Activated CD4-positive, CD25-positive, alpha-beta regulatory T cell treated with anti-CD3 and anti-CD28 coated beads, Interleukin-2, amount 50 U/mL, for 16 hours (primary cell): Measurements from ENCODE around the gene SYNE2.
"Not testable (repeated sequence)": the region's sequence is repeated elsewhere in the genome, so short reads cannot be mapped to it uniquely, and the experiment has no call there.

ENCODE experiments used
- DNase-seq: peaks from one replicate; pipeline ENCODE4 v3.0.0-alpha.2; 2020; ENCODE audit warnings: low read depth, low spot score

The SYNE2 gene

DNA sequence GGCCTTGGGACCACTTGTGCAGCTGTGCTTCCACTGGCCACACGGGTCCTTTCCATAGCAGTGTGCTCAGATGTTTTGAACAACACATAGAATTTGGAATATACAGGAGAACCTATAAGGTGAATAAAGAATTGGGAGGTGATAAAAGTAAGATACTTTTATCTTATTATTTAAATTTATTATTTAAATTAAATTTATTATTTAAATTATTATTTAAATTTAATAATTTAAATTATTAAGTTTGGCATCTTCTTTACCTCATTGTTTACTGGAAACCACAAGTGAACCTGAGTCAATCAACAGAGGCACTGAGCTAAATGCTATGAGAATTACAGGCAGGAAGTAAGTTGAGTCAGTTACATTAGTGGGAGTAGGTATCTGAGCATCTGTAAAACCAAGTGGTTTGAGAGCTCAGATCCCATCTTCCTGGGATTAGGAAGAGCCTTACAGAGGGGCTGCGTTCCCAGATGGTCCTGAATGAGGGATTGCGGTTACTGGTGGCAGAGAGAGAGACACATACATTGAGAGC lies 338.2 kb downstream of the SYNE2 start:
- no peak for DNase-seq

DNA sequence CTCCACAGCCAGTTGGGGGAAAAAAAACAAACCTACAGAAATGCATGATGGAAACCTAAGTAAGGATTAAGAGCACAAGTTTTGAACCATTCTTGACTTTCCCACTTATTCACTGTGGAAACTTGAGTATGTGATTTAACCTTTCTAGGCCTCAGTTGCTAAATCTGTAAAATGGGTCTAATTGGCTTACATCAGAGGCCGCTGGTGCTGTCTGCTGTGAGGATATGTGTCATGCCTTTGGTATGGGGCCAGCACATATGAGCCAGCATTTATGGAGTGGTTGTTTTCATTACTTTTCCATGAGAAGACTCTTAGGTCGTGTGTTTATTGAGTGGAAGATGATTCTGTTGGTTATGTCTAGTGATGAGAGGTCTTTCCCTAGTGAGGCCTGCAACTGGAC lies 339.0 kb downstream of the SYNE2 start:
- no peak for DNase-seq

DNA sequence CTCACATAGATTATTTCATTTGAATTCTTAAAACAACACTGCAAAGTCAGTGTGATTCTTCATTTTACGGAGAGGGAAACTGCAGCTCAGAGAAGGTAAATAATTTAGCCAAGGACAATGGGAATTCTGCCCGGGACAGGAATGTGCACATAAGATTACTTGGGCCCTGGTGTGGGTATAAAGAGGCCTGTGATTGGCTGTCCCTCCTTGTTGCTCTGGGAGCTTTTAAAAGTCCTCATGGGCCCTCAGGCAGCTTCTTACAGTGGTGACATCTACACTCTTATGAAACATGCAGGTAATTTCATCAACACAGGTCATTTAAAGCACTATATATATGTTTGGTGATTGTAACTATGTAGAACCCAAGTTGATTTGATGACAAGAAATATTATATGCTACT lies 341.0 kb downstream of the SYNE2 start:
- DNase-seq: no peak

DNA sequence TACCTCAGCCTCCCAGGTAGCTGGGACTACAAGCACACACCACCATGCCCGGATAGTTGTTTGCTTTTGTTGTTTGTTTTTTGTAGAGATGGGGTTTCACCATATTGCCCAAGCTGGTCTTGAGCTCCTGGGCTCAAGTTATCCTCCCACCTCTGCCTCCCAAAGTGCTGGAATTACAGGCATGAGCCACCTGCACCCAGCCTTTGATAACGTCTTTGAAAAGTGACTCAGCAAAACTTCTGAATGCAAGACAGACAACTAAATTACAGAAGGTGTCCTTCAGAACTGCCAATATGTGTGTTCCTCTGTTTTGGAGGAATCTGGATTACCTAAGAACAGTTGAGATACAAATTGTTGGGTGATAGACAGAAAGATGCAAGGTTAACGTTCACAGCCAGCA lies 341.6 kb downstream of the SYNE2 start:
- DNase-seq: no peak

DNA sequence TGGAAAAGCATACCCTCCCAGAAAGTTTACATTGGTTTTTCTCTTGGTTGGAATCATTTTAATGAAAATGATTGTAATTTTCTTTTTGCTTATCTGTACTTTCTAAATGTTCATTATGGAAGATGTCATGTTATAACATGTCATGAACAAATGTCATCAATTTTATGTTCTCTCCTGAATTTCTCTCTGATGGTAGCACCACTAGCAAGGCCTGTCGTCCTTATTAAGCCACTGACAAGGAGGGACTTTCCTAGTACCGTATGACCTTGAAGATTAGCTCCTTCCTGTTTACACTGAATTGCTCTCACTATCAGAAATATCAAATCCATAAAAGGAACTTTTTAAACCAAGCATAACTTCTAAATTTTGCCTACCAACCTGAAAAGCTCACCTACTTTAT lies 342.4 kb downstream of the SYNE2 start:
- no peak for DNase-seq

DNA sequence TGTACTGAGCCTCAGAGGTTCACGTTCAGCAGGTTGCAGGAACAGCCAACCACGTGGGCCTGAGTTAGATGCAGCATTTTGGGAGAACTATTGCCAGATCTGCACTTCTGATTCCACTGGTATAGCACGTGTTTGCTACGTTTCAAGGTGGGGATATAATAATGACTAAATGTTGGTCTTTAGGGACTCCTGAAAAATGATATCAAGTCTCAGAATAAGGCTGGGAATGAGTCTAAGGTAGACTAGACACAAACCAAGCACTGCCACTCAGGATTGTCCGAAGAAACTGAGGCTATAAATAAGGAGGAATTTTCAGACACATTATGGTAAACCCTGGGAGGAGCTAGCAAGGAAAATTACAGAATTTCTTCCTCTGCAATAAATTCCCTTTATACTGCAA lies 343.3 kb downstream of the SYNE2 start:
- no peak for DNase-seq

DNA sequence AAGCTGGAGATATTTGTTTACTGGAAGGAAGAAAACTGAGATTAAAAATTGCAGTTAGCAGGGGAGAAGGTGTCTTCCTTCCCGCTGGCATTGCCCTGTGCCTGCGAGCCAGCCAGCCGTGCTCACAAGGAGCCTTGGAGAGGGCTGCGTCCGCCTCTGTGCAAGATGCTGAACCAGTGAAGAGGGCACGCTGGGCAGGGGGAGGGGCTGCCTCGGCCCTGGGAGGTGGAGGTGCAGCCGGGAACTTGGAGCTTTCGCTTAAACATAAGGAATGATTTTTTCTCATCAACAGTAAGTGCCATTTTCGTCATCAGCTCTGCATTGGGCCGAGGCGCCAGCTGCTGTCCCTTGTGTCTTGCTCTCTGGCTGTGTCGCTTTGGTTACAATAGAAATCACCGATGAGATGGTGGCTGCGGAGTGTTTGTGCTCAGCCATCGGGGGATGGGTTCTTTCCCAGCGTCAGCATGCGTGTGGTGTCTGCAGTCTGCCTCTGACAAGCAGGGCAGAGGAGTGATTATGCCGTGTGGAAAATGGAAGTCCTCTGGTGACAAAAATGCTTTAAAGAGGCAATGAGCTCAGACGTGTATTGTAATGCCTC lies 344.1 kb downstream of the SYNE2 start:
- no peak for DNase-seq

DNA sequence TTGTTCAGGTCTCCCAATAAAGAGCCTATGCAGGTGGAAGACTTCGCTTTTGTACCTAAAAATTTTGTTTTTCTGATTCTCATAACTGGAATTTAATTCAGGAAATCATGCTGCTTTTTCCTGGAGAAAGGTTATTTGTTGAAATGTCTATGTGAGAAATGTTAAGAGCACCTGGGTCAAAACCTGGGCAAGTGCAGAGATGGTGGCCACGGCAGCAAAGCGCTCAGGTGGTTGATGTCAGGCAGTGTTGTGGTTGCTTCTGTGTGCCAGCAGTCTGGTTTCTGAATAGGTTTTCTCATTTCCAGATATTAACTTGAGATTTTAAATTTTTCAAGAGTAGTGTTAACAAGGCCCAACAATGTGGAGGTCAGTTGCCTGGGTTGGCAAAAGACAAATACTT lies 345.2 kb downstream of the SYNE2 start:
- DNase-seq: no peak

DNA sequence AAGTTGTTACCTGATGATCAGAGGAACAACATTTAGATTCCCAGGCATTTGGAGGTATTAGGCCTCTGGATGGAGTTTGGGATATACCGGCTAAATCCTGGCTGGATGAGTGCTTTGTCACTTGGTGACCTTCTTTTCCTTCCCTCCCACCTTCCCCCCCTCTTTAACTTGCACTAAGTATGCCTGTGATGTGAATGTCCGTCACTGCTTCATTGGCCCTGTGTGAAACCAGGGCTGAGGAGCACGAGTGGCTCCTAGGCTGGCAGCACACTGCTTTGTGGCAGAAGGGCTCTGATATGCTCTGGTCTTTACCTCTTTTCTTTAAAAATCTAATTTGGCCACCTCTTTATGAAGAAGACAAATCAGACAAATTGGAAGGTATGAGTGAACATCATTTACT lies 345.7 kb downstream of the SYNE2 start:
- DNase-seq: no peak

DNA sequence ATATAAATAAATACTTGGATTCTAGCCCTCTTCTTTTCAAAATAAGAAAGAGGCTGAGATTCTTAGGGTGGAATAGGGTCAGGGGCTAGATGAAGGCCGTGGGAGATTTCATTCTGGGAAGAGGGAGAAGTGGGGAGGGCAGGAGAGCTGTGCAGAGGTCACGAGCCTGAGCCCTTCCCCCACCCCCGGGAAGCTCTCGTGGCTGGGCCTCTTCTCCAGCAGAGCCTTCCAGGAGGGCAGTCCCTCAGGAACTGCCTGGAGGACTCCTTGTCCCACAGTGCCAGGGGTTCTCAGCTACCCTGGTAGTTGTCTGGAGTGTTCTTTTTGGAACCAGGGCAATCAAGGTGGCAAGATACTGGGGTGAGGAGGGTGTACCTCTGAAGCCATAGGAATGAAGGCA lies 347.4 kb downstream of the SYNE2 start:
- no peak for DNase-seq

DNA sequence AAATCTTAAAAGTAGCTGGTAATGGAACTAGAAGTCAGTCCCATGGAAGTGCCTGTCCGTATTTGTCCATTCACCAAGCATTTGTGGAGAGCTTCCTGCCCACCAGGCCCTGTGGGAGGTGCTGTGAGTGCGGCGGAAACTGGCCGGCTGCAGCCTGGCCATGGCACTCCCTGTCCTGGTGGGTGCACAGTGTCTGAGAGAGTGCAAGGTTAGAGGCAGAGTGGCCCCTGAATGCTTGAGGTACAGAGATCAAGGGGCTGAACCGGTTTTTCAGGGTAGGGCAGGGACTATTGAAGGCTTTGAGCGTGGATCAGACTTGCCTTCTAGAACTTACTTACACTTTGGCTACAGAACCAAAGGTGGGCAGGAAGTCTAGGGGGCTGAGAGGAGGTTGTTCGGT lies 348.5 kb downstream of the SYNE2 start:
- no peak for DNase-seq

DNA sequence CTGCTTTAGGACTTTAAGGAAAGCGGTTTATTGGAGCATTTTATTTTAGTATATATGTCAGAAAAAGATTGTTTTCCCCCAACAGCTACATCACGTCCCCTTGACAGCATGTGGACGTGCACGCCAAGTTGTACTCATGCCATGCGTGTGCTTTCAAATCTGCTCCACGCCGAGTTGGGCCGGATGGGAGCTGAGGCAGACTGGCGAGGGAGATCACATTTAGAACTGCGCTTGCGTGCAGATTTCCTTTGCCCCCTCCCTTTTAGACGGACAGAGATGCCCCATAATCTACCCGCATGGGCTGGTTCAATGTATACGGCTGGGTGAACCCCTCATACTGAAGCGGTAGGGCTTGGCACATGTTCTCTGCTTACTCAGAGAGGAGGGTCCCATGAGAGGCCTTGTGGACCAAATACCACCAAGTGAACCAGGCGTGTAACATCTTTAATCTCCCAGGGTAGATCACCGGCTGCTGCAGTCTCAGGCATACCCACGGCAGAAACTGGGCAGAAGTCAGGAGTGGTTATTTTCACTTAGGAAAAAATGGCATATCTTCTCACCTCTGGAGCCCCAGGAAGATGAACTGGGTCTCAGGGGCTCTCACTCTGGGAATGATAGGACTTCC lies 349.2 kb downstream of the SYNE2 start:
- no peak for DNase-seq

DNA sequence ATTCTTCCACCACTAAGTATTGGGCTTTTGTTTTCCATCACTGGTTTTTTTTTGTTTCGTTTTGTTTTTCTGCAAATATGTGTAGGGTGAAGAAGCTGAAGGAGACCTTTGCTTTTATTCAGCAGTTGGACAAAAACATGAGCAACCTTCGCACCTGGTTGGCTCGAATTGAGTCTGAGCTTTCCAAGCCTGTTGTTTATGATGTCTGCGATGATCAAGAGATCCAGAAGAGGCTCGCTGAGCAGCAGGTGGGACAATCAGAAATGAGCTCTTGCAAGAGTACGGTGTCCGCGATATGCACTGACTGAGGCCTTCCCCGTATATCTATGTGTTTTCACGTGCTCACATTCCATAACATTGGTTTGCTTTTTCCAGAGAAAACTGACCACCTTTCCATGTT lies 349.9 kb downstream of the SYNE2 start:
- no peak for DNase-seq

DNA sequence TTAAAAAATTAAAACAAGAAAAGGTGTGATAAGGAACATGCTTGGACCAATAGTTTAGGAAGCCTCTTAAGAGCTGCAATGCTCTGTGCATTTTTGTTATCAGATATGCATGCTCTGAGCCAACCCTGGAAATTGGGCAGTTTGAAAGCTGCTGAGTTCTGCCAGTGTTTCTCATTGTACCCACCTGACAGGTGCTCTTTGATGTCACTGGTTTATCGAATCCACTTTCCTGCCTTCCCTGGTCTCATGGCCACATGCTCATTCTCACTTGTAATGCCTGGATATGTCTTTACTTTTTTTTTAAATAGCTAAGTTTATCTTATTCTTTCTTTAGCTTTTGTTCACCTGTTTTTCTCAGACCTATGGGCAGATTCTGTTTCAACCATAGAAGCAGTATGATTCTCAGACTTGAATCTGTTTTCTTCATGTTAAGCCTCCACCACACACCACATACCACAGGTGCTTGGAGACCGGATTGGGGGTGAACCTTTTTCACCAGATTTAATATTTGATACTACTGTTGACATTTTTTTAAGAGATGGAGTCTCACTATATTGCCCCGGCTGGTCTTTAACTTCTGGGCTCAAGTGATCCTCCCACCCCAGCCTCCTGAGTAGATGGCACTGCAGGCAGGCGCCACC lies 350.7 kb downstream of the SYNE2 start:
- DNase-seq: no peak

DNA sequence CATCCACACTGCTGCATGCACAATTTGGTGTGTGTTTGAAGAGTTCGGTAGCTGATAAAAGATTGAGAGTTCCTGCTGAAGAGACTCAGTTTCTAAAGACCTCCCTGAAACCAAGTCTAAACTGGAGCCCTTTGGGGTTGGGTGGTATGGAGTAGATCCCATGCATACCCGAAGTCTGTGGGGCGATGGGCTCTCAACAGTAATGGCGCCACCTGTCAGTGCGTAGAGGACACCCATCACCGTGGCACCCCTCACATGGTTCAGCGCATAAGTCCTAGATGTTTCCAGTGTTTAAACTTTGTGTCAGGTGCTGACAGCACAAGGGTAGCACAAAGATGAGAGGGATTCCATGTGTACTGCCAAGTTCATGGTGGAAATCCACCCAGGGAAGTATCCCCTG lies 355.5 kb downstream of the SYNE2 start:
- DNase-seq: no peak

DNA sequence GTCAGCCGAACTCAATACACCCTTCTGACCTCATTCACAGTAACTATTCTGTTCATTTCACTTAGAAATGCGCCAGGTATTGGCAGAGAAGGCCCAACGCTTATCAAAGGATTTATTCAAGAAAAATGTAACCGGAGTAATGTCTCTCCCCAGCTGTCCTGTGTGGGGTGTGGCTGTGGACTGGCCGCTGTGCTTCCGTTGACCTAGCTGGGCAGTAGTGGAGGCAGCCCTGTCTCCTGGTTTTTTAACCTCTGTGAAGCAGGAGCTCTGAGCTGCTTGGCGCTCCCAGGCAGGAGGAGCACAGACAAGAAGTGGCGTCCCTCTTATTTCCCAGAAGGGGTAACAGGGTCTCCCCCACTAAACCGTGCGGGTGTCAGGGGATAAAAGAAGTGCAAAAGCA lies 356.2 kb downstream of the SYNE2 start:
- DNase-seq: no peak

DNA sequence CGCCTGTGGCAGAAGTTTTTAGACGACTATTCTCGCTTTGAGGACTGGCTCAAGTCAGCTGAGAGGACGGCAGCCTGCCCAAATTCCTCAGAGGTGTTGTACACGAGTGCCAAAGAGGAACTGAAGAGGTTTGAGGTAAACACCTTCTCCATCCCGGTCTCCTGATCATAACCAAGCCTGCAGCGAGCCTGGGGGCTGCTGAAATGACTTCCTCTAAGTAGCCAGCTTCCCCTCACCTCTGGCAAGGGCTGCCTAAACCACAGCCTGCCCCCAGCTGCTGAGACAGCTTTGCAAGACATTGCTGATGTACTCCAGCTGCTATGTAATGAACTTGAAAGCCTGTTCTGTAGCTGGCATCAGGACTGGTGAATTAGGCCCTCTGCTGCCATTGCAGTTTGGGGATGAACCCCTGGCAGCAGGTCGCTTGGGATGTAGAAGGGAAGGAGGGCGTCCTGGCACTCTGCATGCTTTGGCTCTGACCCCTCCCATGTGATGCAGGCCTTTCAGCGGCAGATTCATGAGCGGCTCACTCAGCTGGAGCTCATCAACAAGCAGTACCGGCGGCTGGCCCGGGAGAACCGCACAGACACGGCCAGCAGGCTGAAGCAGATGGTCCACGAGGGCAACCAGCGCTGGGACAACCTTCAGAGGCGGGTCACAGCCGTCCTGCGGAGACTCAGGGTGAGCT lies 356.8 kb downstream of the SYNE2 start:
- no peak for DNase-seq

DNA sequence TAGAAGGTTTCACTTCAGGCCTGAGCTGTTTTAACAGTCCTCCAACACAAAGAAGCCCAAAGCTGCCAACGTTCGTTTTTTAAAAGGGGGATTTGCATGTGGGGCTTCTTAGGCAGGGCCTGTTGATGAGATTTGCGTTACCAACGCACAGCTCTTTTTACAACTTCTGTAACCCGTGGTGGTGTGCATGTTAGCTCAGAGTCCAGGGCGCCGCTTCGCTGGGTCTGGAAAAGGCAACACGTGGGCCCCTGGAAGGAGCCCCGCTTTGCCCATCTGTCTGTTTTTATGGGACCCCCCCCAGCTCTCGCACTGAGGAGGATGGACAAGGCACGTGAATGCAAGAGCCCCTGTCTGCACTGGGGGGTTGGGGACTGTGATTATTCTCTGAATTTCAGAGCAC lies 357.4 kb downstream of the SYNE2 start:
- no peak for DNase-seq

DNA sequence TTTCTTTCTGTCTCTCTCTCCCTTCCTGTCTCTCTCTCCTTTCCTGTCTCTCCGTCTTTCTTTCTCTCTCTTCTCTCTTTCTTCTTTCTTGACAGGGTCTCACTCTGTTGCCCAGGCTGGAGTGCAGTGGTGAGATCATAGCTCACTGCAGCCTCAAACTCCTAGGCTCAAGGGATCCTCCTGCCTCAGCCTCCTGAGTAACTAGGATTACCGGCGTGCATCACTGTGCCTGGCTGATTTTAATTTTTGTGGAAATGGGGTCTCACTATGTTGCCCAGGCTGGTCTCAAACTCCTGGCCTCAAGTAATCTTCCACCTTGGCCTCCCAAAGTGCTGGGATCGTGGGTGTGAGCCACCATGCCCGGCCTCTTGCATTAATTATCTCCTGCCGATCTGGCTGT lies 358.1 kb downstream of the SYNE2 start:
- not testable (repeated sequence) for DNase-seq

DNA sequence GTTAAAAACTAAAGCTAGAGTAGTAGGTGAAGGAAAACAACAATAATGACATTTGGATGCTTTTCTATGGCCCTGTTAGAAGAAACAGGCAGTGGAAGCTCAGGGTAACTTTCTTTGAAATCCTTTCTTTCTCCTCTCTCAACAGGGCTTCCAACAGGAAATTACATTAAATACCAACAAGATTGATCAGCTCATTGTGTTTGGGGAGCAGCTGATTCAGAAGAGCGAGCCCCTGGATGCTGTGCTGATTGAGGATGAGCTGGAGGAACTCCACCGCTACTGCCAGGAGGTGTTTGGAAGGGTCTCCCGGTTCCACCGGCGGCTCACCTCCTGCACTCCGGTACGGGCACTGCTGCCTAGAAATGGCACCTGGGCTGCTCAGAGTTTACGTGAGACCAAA lies 359.9 kb downstream of the SYNE2 start:
- no peak for DNase-seq

DNA sequence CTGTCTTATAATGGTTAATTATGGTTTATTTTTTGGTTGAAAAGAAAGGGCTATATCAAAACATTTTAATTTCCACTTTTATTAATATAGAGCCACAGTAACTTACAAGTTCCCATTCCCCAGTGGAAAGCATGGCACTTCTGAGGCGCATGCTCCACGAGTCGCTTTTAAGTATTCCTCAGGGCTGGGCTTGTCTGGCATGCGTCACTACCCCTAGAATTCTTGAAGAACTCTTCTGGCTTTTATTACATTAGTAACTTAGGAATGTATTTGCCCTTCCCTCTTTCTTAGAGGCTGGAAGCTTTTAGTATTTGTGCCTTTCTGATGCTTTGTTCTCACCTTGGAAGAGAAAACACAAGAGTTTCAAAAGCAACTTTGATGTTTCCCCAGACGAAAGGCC lies 360.3 kb downstream of the SYNE2 start:
- DNase-seq: no peak

DNA sequence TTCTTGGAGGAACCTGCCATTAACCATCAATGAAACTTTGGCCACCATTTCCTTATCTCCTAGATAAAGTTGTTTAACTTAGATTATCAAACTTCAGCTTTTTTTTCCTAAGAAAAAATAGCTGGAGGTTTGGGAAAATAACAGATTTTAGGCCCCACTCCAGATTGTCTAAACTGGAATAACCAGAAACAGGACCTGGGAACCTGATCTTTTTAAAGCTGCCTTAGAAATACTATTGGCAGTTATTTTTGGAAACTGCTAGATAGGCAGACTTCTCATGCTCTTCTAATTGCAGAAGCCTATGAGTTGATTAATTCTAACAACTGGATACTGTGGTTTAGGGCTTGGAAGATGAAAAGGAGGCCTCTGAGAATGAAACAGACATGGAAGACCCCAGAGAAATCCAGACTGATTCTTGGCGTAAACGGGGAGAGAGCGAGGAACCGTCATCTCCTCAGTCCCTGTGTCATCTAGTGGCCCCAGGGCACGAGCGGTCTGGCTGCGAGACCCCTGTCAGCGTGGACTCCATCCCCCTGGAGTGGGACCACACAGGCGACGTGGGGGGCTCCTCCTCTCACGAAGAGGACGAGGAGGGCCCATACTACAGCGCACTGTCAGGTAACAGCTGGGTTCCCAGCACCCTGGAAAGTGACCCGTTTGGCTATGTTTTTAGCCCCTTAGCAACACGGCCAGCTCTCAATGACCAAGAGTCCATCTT lies 361.2 kb downstream of the SYNE2 start:
- DNase-seq: no peak
